ENCODE measurements around the gene ZDHHC8. TPM values are rescaled to one million over a fixed set of nuclear protein-coding genes. Genes with fewer than 3 reads are reported as not detected.

The ZDHHC8 gene
- polyA plus RNA-seq, 1 experiment = 13.5 TPM

DNA sequence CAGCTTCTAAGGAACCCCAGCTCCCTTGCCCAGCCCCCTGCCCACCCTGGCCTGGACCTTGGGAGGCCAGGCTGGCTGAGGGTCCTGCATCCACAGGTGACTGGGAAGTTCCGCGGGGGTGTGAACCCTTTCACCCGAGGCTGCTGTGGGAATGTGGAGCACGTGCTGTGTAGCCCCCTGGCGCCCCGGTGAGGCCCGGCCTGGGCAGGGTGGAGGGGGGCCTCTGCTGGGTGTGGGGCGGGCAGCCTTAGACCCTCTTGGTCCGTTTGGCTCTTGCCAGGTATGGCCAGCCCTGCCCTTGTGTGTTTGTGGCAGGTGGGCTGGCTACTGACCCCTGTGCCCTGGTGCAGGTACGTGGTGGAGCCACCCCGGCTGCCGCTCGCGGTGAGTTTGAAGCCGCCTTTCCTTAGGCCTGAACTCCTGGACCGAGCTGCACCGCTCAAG is 8.9 kb downstream of the ZDHHC8 start:
- Histone ChIP-seq H3K9me3 (ENCODE audit: control insufficient read depth, insufficient read depth, low read length) (no peaks in the 10 kb centered on the region; the same call in 1 of the 2 replicates), H3K27me3 (ENCODE audit: control insufficient read depth, insufficient read depth, low read length) (no peaks in the 10 kb centered on the region), H3K27ac (ENCODE audit: low read depth, low read length) (no peak overlapping the region), H3K4me3 (ENCODE audit: low read depth, low read length) (no peak overlapping the region)
- TF ChIP-seq, protein P1, sequence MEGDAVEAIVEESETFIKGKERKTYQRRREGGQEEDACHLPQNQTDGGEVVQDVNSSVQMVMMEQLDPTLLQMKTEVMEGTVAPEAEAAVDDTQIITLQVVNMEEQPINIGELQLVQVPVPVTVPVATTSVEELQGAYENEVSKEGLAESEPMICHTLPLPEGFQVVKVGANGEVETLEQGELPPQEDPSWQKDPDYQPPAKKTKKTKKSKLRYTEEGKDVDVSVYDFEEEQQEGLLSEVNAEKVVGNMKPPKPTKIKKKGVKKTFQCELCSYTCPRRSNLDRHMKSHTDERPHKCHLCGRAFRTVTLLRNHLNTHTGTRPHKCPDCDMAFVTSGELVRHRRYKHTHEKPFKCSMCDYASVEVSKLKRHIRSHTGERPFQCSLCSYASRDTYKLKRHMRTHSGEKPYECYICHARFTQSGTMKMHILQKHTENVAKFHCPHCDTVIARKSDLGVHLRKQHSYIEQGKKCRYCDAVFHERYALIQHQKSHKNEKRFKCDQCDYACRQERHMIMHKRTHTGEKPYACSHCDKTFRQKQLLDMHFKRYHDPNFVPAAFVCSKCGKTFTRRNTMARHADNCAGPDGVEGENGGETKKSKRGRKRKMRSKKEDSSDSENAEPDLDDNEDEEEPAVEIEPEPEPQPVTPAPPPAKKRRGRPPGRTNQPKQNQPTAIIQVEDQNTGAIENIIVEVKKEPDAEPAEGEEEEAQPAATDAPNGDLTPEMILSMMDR (IDR thresholded peaks at IDR 0.05; ENCODE audit: low read depth, low read length) = no peak
- no peak for DNase-seq (ENCODE audit: low read depth, low spot score)
- POLR2A ChIA-PET = no interaction called here
- CTCF ChIA-PET = no interaction called here

DNA sequence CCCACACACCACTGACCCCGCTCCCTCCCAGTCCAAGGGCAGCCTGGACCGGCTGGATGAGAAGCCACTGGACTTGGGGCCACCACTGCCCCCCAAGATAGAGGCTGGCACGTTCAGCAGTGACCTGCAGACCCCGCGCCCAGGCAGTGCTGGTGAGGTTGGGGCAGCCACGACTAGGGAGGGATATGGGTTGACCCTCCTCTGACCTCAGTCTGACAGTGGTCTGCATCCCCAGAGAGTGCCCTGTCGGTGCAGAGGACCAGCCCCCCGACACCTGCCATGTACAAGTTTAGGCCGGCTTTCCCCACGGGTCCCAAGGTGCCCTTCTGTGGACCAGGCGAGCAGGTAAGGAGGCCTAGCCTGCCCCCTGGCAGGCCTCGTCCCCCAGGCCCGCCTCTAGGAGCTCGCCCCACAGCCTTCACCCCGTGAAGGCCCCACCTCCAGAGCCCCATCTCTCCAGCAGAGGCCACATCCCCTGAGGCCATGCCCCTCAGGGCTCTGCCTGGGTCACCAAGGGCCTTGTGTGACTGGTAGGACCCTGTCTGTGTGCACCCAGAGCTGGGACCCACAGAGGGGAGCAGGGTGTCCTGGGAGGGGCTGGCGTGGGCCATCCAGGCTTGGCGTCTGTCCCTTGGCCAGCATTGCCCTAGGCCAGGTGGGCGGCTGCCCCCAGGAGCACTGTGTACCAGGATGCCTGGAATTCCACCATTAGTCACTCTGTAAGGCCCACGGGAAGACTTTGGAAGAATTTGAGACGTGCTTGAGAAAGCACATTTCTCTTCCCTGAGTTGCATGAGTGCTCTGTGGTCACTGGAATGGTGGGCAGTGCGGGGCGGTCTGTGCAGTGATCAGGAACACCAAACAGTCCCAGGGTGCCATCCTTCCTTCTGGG is 9.8 kb downstream of the ZDHHC8 start:
- H3K27me3 ChIP-seq (ENCODE audit: control insufficient read depth, insufficient read depth, low read length) = no peaks in the 10 kb centered on the region
- H3K9me3 ChIP-seq (ENCODE audit: control insufficient read depth, insufficient read depth, low read length) = no peaks in the 10 kb centered on the region; the same call in 1 of the 2 replicates
- ChIA-PET CTCF (no interaction called here), POLR2A (no interaction called here)
- H3K4me3 ChIP-seq (ENCODE audit: low read depth, low read length) = no peak overlapping the region
- TF ChIP-seq, protein P1 (IDR thresholded peaks at IDR 0.05; ENCODE audit: low read depth, low read length) = no peak
- DNase-seq (ENCODE audit: low read depth, low spot score) = peak; percentile 50
- peak overlapping the region; percentile 95 for H3K27ac ChIP-seq (ENCODE audit: low read depth, low read length)

- no peak overlapping the region for H3K27ac ChIP-seq (ENCODE audit: low read depth, low read length)
These were observed 11.4 kb downstream of the ZDHHC8 start for GRCh38 chr22:20142711-20143621.

DNA sequence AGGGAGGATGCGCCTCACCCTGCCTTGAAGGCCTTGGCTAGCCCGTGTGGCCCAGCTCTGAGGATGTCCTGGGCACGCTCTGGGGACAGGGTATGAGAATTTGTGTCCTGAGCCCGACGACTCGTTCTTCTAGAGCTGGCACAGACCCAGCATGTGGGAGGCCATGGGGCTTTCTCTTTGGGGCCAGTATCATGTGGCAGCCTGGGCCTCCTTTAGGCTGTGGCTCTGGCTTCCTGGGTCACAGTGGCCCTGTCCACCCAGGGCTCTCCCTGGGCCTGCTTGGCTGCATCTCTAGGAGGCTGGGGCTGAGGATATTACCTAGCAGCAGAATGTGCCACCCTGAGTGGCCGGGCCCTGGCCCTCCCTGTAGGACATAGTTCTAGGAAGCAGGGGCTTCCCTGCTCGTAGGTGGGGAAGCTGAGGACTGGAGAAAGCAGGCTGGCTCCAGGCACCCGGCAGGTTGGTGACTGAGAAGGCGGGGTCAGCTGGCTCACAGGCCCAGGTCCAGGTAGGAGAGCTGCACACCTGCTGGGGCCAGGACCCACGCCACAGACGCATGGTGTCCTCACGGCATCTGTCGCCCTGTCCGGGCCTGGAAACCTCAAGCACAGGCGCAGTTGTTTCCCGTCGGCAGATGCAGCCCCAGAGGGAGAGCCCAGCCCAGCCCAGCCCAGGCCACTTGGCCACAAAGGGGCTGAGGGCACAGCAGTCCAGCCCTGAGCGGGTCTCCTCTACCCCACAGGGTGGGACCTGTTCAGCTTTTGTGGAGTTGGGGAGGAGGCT is 12.5 kb downstream of the ZDHHC8 start:
- TF ChIP-seq, protein P1 (IDR thresholded peaks at IDR 0.05; ENCODE audit: low read depth, low read length) = no peak
- CTCF ChIA-PET = no interaction called here
- no peak overlapping the region for H3K4me3 ChIP-seq (ENCODE audit: low read depth, low read length)
- no peak for DNase-seq (ENCODE audit: low read depth, low spot score)
- H3K27me3 ChIP-seq (ENCODE audit: control insufficient read depth, insufficient read depth, low read length) = no peaks in the 10 kb centered on the region
- no peaks in the 10 kb centered on the region; the same call in 1 of the 2 replicates for H3K9me3 ChIP-seq (ENCODE audit: control insufficient read depth, insufficient read depth, low read length)
- H3K27ac ChIP-seq (ENCODE audit: low read depth, low read length) = no peak overlapping the region
- POLR2A ChIA-PET = no interaction called here

More at GRCh38 chr22:20142711-20143621, 11.4 kb downstream of the ZDHHC8 start:
- Histone ChIP-seq H3K27me3 (ENCODE audit: control insufficient read depth, insufficient read depth, low read length) (no peaks in the 10 kb centered on the region), H3K9me3 (ENCODE audit: control insufficient read depth, insufficient read depth, low read length) (no peaks in the 10 kb centered on the region; the same call in 1 of the 2 replicates), H3K4me3 (ENCODE audit: low read depth, low read length) (no peak overlapping the region)
- DNase-seq (ENCODE audit: low read depth, low spot score) = no peak
- ChIA-PET POLR2A (no interaction called here), CTCF (no interaction called here)
- TF ChIP-seq, protein P1 (IDR thresholded peaks at IDR 0.05; ENCODE audit: low read depth, low read length) = no peak

Measured in AG04450 (cell line).